Globus pallidus (tissue), 1 donor: ENCODE measurements around the gene CSF3R.

Experiments
- DNase-seq: peaks from one replicate; pipeline ENCODE4 v3.0.0-alpha.2; 2015; ENCODE audit warnings: low spot score

The CSF3R gene

DNA sequence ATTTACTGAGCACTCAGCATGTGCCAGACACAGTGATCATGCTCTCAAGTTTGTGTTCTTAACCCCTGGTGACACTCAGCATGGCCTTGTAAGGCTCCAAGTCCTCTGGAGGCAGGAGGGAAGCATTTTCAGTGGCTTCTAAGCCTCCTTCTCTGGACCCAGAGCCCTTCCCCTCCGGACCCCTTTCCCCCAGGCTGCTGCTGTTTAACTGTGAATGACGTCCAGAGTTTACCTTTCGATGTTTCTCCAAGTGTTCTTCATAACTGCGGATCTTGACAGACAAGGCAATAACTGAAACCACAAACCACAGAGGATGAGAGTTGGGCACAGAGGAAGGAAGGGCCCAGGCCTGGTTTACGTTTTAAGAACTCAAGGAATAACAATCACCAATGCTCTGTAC lies 25.0 kb downstream of the CSF3R start:
- no peak for DNase-seq

DNA sequence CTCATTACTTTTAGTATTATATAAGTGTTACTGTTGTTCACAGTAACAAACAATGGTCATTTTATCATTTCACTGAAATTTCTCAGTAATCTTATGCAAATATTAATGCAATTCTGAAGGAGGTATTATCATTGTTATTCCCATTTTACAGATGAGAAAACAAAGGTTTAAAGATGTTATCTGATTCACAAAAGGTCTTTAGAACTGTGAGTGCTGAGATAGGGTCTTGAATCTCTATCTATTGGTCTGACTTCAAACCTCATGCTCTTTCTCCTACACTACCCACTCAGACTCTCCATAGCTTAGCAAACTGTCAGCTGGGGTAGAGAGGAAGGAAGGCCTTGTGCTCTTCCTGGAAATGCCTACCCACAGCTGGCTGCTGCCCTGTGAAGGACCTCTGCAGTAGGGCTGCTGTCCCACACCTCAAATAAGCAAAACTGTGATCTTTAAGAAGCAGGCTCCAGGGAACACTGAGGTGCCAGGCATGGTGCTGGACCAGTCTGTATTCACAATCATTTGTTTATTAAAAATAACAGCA lies 26.3 kb downstream of the CSF3R start:
- DNase-seq: no peak

DNA sequence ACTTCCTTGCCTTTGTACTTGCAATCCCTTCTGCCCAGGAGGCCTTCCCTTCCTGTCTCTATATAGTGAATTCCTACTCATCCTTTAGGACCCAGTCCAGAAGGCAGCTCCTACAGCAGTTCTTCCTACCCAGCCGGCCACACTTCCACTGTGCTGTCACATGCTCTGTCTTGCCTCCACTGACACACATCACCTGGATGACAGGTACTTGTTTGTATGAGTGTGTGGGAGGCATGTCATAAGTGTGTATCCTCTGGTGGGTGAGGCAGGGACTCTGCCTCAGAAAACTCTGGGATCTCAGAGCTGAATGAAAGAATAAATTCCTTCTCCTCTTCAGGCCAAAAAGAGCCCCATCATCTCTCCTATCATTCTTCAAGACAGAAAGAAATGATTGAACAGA lies 27.3 kb downstream of the CSF3R start:
- DNase-seq: no peak

DNA sequence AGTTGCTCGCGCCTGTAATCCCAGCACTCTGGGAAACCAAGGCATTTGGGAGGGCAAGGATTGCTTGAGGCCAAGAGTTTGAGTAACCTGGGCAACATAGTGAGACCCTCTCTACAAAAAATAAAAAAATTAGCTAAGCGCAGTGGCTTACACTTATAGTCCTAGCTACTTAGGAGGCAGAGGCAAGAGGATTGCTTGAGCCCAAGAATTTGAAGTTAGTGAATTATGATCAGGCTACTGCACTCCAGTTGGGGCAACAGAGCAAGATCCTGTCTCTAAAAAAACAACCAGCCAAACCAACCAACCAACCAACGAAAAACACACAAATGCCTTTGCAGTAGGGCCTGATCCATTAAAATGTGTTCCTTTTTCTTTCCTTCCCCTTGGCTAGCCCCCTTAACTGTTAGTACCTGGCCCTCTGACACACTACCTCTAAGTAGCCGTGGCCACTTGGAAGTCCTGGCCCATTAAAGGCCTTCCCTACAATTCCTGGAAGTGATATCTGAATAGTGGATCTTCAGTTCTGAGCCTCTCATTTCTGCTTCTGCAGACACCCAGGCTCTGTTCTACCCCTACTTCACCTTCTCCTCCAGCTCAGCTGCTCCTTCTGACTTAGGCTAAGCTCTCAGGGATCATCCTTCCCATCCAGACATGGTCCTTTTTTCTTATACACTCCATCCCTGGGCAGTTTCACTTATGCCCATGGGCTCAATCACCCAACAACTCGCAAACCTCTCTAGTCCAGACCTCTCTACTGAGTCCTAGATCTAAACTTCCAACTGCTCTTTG lies 28.9 kb downstream of the CSF3R start:
- no peak for DNase-seq

DNA sequence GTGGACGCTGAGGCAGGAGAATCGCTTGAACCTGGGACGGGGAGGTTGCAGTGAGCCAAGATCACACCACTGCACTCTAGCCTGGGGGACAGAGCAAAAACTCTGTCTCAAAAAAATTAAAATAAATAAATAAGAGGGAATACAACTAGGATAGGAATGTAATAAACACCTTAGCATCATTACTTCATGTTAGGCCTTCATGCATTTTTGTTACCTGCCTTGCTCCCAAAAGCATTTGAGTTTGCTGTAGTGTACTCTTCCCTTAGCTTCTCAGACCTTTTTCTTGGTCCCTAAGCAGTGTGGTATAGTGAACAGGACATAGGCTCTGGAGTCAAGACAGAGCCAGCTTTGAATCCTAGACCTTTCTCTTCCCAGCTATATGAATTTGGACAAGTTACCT lies 29.7 kb downstream of the CSF3R start:
- no peak for DNase-seq

DNA sequence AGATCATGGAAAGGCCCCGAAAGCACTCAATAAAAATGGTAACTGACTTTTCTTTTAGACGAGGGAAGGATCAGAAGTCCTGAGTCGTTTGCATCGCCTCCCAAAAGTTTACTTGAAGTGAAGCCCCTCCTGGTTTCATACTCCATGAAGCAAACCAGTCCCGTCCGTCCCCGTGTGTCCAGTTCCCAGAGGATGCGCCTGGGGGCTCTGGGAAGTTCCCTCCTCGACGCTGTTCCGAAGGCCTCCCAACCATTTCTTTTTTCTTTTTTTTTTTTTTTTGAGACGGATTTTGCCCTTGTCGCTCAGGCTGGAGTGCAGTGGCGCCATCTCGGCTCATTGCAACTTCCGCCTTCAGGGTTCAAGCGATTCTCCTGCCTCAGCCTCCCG lies 31.8 kb downstream of the CSF3R start:
- no peak for DNase-seq

DNA sequence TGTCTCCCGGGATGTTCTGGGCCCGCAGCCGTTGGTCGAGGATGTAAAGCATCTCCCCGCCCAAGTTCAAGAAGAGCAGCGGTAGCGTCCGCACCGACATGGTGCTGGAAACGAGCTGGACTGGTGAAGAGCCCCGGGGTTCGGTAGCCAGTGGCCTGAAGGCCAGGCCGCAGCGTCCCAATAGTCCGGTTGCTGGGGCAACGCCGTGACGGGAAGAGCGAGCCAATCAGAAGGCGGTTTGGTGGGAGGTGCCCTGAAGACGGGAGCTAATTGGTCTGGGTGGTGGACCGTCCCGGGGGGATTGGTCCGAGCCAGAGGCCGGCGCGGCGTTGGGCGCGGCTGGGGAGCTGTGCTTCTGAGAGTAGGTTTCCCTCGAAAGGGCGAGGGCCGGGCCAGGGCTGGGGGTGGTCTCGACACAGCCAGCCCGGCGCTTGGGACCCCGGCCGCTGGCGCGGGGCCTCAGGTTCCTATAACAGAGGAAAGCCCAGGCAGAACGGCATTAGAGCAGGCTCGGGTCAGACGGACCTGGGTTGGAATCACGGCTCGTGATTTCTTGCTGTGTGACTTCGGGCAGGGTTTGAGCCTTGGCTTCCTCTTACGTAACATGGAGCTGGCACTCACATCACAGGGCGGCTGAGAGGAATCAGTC lies 32.3 kb downstream of the CSF3R start, which contains the start of gene OSCP1:
TSS of gene OSCP1 (minus strand) at position 182 of the 649 bp plus-strand sequence. CDS start at position 100, 82 bp downstream.
- peak; percentile 91 for DNase-seq

DNA sequence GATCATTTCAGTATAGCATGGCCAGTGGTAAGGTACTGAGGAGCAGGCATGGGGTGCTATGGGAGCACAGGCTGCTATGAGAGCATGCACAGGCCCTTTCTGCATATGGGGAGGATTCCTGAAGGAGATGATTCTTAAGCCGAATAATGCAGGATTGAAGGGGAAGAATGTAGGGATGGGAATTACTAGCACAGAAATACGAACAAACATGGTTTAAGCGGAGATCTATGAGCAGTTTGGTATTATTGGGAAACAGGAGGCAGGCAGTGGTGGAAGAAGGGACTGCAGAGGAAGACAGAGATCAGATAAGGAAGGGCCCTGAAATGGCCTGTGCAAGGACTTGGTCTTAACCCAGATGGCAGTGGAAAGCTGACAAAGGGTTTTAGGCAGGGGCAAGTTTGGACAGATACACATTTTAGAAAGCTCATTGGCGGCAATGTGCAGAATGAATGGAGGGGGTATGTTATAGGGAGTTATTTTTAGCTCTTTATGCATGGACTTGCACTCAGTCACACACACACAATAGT lies 34.1 kb downstream of the CSF3R start:
- DNase-seq: no peak

DNA sequence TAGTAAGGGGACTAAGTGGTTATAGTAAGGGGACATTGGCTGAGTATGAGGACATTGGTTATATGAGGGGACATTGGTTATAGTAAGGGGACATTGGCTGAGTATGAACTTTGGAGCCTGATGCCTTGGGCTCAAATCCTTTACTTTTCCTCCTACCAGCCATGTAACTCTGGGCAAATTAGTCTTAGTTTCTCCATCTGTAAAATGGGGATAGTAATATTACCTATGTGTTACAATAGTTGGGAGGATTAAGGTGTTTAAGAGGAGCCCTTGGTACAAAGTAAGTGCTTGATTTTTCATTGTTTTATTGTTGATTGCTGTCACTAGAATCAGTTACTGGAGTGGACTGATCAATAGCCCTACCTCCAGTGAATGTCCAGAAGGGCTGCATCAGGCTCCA lies 35.3 kb downstream of the CSF3R start:
- DNase-seq: no peak

DNA sequence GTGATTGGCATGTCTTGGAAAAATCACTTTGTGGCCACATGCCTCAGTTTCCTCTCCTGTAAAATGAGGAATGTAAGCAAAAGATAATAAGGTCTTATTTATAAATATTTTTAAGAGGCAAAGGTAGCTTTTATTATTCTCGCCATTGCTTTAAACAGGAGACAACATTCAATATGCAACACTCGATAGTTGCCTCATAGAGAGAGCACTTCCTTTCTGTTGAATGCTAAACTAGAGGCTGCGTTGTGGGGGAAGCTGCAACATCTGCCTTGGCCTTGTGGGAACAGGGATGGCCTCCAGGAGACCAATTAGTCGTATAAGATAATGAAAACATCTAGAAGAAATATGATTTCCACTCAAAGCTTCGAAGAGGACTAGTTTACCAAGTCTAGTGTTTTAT lies 36.0 kb downstream of the CSF3R start:
- DNase-seq: no peak

DNA sequence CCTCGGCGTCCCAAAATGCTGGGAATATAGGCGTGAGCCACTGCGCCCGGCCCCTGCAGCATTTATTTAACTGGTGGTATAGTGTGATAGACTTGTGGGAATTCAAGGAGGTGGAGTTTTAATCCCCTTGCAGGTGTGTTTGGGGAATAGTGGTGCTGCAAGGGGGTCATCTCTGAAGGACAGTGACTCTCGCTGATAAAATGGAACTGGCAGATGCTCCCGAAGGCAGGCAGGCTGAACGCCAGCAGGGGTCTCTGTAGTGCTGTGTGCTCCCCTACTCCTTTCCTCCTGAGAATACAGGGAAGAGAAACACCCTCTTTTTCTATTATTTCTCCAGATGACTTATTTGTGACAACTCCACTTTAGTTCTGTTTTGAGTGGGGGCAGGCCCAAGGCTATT lies 36.4 kb downstream of the CSF3R start:
- DNase-seq: no peak

DNA sequence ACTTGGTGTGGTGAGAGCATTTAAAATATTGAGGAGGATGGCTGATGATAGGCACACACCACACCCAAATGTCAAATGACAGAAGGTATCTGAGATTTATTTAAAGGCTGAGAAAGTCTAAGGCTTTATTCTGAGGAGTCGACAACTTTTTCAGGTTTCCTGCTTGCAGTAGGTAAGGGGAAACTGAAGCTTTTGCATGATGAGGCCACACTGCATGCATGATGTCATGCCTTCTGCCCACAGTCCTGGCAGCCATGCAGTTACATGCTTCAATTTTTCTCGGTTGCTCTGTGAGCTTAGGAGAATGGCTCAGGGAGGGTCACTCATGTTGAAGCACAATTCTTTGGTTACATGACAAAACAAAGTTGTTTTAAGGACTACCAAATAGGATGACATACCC lies 39.4 kb downstream of the CSF3R start:
- DNase-seq: no peak

DNA sequence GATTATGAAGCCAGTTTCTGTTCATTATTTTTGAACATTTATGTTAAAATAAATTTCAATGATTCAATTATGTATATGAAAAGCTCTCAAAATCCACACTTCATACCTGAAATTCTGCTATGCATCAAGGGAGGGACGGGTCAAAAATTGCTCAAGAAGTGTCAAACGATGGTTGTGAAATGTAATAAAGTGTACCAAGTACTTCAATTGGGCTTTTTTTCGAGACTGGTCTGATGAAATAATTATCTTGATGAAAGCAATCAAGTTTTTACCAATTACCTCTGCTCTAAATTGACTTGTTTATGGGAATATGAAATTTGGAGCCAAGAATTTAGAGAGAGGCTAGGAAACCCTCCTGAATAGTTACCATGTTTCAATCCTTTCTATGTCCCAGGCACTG lies 40.4 kb downstream of the CSF3R start:
- no peak for DNase-seq

DNA sequence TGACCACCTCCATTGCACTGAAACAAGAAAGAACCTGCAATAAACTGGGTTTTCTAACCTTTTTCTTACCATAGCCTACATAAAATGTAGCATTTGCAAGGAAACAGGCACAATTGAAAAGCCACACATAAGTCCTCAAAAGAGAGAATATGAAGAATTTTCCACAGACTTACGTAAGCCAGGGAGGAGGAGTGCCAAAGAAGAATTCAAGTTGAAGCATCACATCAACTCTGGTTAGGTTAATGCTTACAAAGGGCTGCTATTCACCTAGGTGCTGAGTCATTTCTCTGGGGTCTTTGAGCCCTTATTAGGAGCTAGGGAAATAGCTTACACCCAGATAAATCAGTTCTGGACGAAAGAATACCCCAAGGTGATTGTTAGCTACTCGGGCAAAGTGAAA lies 42.1 kb downstream of the CSF3R start:
- DNase-seq: no peak

DNA sequence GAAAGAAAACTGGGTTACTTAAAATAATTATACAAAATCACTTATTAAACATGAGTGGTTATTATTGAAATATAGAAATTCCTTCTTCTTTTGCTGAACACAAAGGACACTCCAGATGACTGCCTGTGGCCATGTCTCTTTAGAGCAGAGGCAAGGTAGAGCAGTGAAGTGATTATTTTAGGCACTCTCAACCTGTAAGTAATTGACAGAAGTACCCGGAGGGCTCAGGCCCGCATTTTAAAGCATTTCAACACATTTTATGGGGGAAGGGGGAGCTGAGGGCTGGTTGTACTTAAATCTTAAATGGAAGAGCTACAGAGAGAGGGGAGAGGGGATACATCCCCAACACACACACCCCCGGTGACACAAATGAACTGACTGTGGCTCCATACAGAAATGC lies 42.7 kb downstream of the CSF3R start:
- DNase-seq: no peak

DNA sequence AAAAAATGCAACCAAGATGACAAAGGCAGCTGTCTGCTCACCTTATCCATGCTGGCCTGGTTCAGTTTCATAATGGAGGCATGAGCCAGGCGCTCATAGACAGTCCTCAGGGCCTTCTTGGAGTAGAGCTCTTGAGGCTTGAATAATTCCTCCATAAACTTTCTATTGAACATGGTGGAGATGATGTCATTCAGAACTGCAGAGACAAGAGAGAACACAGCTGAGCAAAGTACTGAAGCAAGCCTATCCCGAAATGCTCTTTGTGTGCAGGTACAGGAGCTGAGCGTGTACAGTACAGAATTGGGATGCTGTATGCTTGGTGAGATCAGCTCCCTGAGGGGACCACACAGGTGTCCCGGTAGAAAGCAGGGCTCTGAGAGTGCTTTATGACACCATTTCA lies 44.0 kb downstream of the CSF3R start:
- DNase-seq: no peak

DNA sequence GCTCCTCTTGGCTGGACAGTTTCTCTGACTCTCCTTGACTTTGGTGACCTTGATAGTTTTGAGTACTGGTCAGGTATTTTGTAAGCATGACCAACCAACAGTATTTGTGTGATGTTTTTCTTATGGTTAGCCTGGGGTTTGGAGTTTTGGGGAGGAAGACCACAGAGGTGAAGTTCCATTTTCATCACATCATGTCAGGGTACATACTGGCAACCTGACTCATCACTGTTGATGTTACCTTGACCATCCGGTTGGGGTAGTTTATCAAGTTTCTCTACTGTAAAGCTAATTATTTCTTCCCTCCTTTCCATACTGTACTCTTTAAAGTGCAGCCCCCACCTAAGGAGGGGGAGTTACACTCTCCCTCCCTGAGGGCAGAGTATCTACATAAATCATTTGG lies 45.9 kb downstream of the CSF3R start:
- DNase-seq: no peak

DNA sequence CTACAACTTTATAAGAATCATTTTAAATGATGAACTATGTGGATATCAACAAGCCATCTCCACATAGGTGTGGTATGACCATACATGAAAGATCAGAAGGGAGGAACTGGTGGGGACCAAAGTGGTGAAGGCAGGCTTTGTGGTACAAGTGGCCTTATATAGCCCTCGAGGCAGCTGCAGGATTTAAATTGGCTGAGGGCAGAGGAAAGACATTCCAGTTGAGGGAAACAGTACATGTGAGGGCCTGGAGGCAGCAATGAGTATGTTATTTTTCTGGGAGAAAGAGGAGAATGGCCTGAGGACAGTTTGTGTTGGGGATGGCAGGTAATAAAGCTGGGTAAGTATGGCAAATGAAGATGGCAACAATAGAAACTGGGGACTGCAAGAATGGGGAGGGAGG lies 49.6 kb downstream of the CSF3R start:
- DNase-seq: no peak

DNA sequence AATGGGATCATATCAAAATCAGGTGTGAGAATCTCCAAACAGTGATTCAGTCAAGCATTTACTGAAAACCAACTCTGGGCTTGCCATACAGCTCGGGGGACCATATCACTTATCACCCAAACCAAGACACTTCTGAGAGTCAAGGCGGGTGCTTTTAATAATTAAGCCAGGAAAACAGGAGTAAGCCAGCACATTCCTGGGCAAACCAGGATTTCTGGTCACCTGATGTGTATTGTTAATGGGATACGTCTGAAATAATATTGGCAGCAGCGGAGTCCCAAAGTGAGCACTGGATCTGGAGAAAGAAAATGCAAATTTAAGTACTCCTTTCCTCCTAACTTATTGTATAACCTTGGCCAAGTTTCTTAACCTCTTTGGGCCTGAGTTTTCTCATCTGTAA lies 50.1 kb downstream of the CSF3R start:
- no peak for DNase-seq

DNA sequence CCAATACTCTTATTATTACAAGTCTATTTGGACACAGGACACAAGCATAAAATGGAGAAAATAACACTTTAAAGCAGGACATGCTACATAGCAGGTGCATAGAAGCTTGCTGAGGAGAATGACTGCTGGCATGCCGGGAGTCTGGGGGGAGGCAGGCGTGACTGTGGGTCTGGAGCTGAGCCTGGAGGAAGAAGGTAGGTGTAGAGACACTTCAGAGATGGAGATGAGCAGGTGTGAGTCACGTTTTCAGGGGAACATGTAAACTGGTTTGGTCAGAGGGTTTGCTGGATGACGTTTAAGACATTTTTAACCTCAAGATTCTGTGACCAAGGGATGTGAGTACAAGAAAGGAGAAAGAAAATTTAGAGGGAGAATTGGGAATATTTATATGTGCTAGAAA lies 56.9 kb downstream of the CSF3R start:
- DNase-seq: no peak

DNA sequence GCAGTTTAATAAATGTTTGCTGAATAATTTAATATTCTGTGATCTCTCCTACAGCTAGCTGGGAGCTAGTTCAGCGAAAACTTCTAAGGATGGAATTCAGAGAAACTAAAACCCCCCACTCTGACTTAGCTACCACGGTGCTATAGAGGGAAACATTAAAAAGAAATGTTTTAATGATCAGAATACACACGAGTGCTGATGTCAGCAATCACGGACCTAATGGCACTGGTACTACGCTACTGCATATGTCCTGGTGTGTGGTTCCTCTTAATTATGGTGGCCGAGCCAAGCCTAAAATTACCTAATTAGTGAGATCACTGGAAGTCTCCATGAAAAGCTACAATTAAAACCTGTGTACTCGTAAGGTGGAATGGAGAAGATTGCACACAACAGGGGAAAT lies 61.1 kb downstream of the CSF3R start:
- no peak for DNase-seq

DNA sequence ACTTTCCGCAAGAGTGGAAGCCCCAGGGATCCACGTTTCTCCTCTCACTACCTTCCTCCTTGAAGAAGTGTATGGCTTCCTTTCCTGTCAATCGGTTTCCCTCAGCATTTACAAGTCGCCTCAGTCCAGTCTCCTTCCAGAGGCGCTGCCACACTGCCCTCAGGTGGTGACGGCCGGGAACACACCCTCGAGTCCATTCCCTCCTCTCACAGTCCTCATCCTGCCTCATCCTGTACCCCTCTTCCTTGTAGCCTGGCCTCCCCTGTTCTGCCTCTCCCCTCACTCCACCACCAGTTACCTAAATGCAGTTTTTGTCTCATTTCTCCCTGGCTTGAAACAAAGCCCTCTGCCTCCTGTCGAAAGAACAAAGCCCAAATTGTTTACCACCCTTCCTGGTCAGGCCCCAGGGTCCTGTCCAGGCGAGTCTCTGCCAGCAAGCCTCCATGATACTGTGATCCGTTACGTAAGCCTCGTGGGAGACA lies 61.8 kb downstream of the CSF3R start:
- peak; percentile 75 for DNase-seq

DNA sequence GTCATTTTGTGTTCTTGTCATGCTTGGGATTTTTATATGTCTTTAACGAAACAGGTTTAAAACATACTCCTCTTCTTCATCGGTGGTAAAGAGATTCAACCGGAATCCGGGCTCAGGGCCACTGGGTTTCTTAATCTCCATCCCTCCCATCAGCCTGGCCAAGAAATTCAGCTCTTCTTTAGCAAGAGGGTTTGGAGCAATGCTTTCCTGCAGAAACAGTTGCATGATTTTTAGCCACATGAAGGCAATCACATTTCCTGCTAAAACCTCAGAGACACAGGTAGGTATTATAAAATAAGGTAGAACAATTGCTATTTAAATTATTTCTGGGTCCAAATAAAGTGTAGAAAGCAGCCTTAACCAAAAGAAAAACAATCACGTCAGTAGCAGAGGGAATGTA lies 62.3 kb downstream of the CSF3R start:
- DNase-seq: no peak
